GM06990 (cell line): ENCODE results near the gene HMOX1.
A peak's percentile ranks its signal among the peaks of the same experiment; 100 is the strongest.

Experiments used
- DNase-seq: peaks from one replicate; pipeline ENCODE4 v3.0.0-alpha.2; 2011; ENCODE audit not compliant: insufficient read length; ENCODE audit errors: extremely low read depth
- H3K27me3 ChIP-seq: replicated peaks from 2 replicates; pipeline ENCODE4 v1.6.0; 2011; ENCODE audit warnings: low read length; ENCODE audit not compliant: control insufficient read depth, insufficient read depth
- H3K36me3 ChIP-seq: 2 replicates; pipeline ENCODE4 v1.5.1; 2011; ENCODE audit warnings: low read length; ENCODE audit not compliant: control insufficient read depth, insufficient read depth
- H3K4me3 ChIP-seq: replicated peaks from 2 replicates; pipeline ENCODE4 v1.5.1; 2011; ENCODE audit warnings: low read depth, mild to moderate bottlenecking, control low read depth, low read length
- CTCF ChIP-seq: IDR thresholded peaks from 2 replicates; pipeline ENCODE4 v1.5.1; 2011; ENCODE audit warnings: low read length, control low read depth, mild to moderate bottlenecking, inconsistent platforms; ENCODE audit not compliant: insufficient read depth, poor library complexity, severe bottlenecking

HMOX1 gene

DNA sequence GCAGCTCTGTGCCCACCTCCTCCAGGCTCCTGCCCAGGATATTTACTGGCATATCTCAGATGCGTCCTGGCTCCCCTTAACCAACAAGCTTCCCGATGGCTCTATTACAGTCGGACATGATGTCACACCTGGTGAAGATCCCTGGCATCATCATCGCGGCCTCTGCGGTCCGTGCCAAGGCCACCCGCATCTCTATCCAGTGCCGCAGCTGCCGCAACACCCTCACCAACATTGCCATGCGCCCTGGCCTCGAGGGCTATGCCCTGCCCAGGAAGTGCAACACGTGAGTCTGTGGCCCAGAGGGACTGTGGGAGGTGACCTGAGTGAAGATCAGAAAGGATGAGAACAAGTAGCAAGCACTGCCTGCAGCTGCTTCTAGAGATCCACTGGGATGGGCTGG lies 25.5 kb downstream of the HMOX1 start:
- Histone ChIP-seq H3K27me3 (no peaks in the 10 kb centered on the region), H3K36me3 (peaks cover 34% of the 10 kb centered on the region), H3K4me3 (no peak overlapping the region)
- DNase-seq, result no peak
- TF ChIP-seq CTCF, result no peak

DNA sequence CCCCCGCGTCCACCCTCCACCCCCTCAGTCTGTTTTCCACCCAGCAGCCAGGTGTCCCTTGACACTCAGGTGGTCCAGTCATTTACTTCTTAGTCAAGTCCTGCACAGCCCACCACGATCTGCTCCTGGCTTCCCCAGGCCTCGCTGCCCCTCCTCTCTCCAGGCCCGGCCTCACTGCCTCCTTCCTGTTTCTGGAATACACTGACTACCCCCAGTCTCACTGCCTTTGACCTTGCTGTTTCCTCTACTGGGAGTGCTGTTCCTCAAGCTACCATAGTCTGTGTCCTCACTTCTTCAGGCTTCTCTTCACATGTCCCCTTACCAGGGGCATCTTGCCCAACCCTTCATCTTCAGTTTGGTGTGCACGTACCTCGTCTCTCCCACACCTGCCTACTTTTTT lies 26.5 kb downstream of the HMOX1 start:
- no peak for TF ChIP-seq CTCF
- no peak for DNase-seq
- Histone ChIP-seq H3K4me3 (no peak overlapping the region), H3K27me3 (no peaks in the 10 kb centered on the region), H3K36me3 (peaks cover 41% of the 10 kb centered on the region)

DNA sequence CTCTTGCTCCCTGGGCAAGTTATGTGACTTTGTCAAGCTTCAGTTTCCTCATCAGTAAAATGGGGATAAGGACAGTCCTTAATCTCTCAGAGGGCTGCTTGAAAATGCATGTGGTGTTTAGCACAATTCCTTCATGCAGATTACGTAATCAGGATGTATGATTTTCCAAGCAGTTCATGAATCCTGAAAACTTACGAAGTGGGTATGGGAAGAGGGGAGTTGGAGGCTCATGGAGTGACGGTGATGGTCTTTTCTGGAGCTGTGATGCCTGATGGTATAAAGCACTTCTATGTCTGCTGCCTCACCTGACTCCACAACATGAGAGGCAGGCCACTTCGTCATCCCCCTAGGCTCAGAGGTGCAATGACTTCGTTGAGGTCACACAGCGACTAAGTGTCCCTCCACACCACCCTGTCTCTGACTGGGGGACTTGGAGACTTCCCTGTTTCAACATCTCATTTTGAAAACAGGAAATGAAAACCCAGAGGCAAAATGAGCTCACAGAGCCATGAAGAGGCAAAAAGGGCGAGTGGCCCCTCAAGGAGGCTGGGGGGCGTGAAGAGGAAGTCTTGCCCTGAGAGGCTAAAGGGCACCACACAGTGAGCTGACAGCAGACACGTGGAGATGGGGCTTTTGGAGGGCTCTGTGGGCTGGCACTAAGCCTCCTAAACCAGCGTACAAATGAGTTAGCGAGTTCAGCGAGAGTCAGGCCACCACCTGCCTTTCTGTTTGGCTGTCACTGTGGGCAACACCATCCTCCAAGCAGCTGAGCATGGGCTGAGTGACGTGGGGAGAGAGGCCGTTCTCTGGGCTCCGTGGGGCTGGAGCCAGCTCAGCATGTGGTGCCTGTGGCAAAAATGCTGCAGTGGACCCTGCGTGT lies 29.1 kb downstream of the HMOX1 start:
- peak; percentile 82 for DNase-seq
- no peaks in the 10 kb centered on the region for H3K27me3 ChIP-seq
- peaks cover 43% of the 10 kb centered on the region for H3K36me3 ChIP-seq
- H3K4me3 ChIP-seq, result peak overlapping the region; percentile 12
- no peak for TF ChIP-seq CTCF

GRCh38 chr22:35410663-35411034 lies 29.8 kb downstream of the HMOX1 start:
- H3K36me3 ChIP-seq, result peaks cover 47% of the 10 kb centered on the region
- DNase-seq, result no peak
- peak overlapping the region; percentile 12 for H3K4me3 ChIP-seq
- no peak for TF ChIP-seq CTCF
- H3K27me3 ChIP-seq, result no peaks in the 10 kb centered on the region

- Histone ChIP-seq H3K27me3 (no peaks in the 10 kb centered on the region), H3K36me3 (peaks cover 51% of the 10 kb centered on the region), H3K4me3 (no peak overlapping the region)
- TF ChIP-seq CTCF, result peak; percentile 65
- peak; percentile 40 for DNase-seq
These were observed 30.2 kb downstream of the HMOX1 start for GRCh38 chr22:35411102-35411501.
